Heart right ventricle (tissue), 16 donors: ENCODE results near the gene FCRLA. TPM values are rescaled to one million over a fixed set of nuclear protein-coding genes. Genes with fewer than 3 reads are reported as not detected.
"Not testable (repeated sequence)": the region's sequence is repeated elsewhere in the genome, so short reads cannot be mapped to it uniquely, and the experiment has no call there.

Experiments
- ATAC-seq, 8 donors: fragments of 200-7000 bp; cut with Tn5 transposase; one replicate each; pipeline ENCODE4 v1.9.1; 2020; ENCODE audit warnings: mild to moderate bottlenecking in 8 of 8, moderate library complexity in 8 of 8, moderate number of reproducible peaks in 1 of 8
- DNase-seq, 2 donors: peaks; one replicate each; pipeline ENCODE4 v3.0.0-alpha.2; 2020
- H3K27ac ChIP-seq, 10 donors: fragments of 200-600 bp; sonication (generic) in 2 of 10; one replicate each; pipeline versions ENCODE4 v1.5.0 to v1.8.0; 2020 to 2022; ENCODE audit warnings: mild to moderate bottlenecking in 3 of 10
- H3K27me3 ChIP-seq, 7 donors: fragments of 200-600 bp; one replicate each; pipeline ENCODE4 v1.8.0; 2021 to 2022; ENCODE audit warnings: mild to moderate bottlenecking in 2 of 7
- H3K36me3 ChIP-seq, 9 donors: fragments of 200-600 bp; sonication (generic) in 1 of 9; one replicate each; pipeline versions ENCODE4 v1.5.0 to v1.8.0; 2020 to 2022; ENCODE audit warnings: mild to moderate bottlenecking in 2 of 9
- H3K4me1 ChIP-seq, 9 donors: fragments of 200-600 bp; sonication (generic) in 1 of 9; one replicate each; pipeline versions ENCODE4 v1.5.0 to v1.8.0; 2020 to 2022; ENCODE audit warnings: mild to moderate bottlenecking in 4 of 9
- H3K4me3 ChIP-seq, 10 donors: fragments of 200-600 bp; sonication (generic) in 2 of 10; one replicate each; pipeline versions ENCODE4 v1.5.0 to v1.8.0; 2020 to 2022; ENCODE audit warnings: mild to moderate bottlenecking in 7 of 10, moderate library complexity in 2 of 10
- H3K9me3 ChIP-seq, 11 donors: fragments of 200-600 bp in 10 of 11; sonication (generic) in 2 of 11; one replicate each; pipeline versions ENCODE4 v1.5.0 to v1.8.0; 2013 to 2022; ENCODE audit warnings: mild to moderate bottlenecking in 2 of 11, control low read depth in 1 of 11, moderate library complexity in 1 of 11
- WGBS, 2 donors: extraction: QIAGEN DNeasy Blood & Tissue Kit; methylation state at CpG; one replicate each; pipeline ENCODE4 v1.1.7; 2013; ENCODE audit warnings: inconsistent platforms in 1 of 2; 5-methylcytosine and 5-hydroxymethylcytosine counted together
- intact Hi-C, 10 donors: fragments of 100-400 bp; cut with DNase I; formaldehyde crosslinking; loops; one replicate each; pipeline versions ENCODE4 v1.11.1 to v1.14.2; 2022
- long read RNA-seq, 3 donors: library from polyadenylated mRNA; unstranded; transcript quantifications; one replicate each; pipeline ENCODE4 v2.0.0, GENCODE V29; 2020 to 2021
- polyA plus RNA-seq, 2 donors: library from polyadenylated mRNA; stranded (reverse); fragments of 200-250 nt; gene quantifications; one replicate each; pipeline ENCODE4 v1.2.3, GENCODE V29; 2013
- total RNA-seq, 10 donors: library from RNA; stranded (reverse); fragmentation: NEBNext Ultra II Directional in 3 of 10; extraction: Animal tissue kit (Norgen Biotek cat#: 25700) in 3 of 10; gene quantifications; one replicate each; pipeline versions ENCODE4 v1.2.1 to v1.2.4, GENCODE V29; 2021 to 2023
- TF ChIP-seq, protein P1 (sequence below), 9 donors: fragments of 200-600 bp; sonication (generic) in 2 of 9; IDR thresholded peaks; one replicate each; pipeline versions ENCODE4 v1.5.0 to v1.8.0; 2021 to 2022; ENCODE audit warnings: antibody characterized with exemption in 9 of 9, mild to moderate bottlenecking in 5 of 9, moderate library complexity in 1 of 9
- donor health status: Arrhythmogenic right ventricular cardiomyopathy.
- donor health status: ischemic (EF 13 %, LVEDD 7.1; RV severe dilation, severe dysfunction).
- donor health status: healthy with polysubstance abuse.
- donor health status: DM: no; HTN: yes; CAD: no.
- donor health status: DM: no; HTN: no; CAD: no.
- donor health status: ischemic (EF 25% LVEDD 6.9; RV normal size, moderate dysfunction).
- donor health status: ischemic (EF 25% LVEDD 5.7; RV mildly dilated, moderate dysfunction).
- donor health status: healthy.
- donor health status: DM: yes; HTN: yes; CAD: no.
- donor health status: Ischemic cardiomyopathy.
- donor health status: ischemic (EF 35%, LVEDD 5.7; RV mildly dilated, moderate dysfunction).
- donor health status: nonischemic (EF 11% LVEDD 7.7; RV severe dilation, severe dysfunction).
- donor health status: DM: yes; HTN: yes; CAD: no.
- donor health status: PGD.
- donor health status: ischemic (EF 29% LVEDD 5.4; RV normal size, mild dysfunction).
- donor health status: nonischemic (EF 23%, LVEDD 6.1; RV moderate dilation, normal function).

Gene FCRLA
- under 1 TPM in 4 of 10 donors, not detected in 6; 0.21 to 1.00 (median 0.41) TPM for total RNA-seq
- polyA plus RNA-seq: under 1 TPM; 0.13 to 0.15 TPM
- long read RNA-seq, donor 1: 0 reads
- long read RNA-seq, donor 2: 0 reads
- long read RNA-seq, donor 3: 0 reads

DNA sequence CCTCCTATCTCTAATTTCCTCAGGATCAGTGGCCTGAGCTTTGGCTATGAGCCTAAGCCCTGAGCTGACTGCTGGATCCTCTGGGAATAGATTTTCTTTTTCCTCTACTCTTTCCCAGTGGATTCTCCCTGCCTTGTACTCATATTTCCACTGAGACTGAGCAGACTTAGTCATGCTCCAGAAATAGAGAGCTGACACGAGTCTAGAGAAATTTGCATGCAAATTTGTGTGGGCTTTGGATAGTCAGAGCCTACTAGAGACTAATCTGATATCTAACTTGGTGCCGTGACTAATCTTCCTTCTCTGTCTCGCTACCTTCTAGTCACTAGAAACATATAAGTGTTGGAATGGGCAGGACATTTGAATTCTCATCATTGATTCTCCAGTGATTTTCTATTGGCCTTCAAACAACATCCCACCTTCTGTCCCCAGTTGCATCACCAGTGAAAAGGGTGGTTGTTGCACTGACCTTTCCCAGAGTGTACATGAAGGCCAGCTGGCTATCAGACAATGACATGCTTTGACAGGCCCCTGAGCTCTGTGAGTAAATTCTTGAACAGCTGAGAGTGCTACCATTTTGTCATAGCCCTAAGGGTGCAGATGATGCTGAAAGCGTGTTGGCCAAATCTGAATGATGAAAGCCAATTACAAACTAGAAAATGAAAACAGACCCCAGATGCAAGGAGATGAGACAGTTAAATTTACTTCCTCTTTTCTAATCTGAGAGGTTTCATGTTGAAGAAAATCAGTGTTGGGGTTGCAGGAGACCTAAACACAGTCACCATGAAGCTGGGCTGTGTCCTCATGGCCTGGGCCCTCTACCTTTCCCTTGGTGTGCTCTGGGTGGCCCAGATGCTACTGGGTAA is at the start of gene FCRLA:
TSS of gene FCRLA (plus strand) at position 748 of the 866 bp plus-strand sequence. CDS start at position 784, 36 bp downstream.
- TF ChIP-seq, protein P1, sequence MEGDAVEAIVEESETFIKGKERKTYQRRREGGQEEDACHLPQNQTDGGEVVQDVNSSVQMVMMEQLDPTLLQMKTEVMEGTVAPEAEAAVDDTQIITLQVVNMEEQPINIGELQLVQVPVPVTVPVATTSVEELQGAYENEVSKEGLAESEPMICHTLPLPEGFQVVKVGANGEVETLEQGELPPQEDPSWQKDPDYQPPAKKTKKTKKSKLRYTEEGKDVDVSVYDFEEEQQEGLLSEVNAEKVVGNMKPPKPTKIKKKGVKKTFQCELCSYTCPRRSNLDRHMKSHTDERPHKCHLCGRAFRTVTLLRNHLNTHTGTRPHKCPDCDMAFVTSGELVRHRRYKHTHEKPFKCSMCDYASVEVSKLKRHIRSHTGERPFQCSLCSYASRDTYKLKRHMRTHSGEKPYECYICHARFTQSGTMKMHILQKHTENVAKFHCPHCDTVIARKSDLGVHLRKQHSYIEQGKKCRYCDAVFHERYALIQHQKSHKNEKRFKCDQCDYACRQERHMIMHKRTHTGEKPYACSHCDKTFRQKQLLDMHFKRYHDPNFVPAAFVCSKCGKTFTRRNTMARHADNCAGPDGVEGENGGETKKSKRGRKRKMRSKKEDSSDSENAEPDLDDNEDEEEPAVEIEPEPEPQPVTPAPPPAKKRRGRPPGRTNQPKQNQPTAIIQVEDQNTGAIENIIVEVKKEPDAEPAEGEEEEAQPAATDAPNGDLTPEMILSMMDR (IDR thresholded peaks at IDR 0.05): no peak
- Histone ChIP-seq H3K4me1 (peaks cover 0 to 15% (median 5%) of the 10 kb centered on the region in 9 donors), H3K4me3 (no peak within 1 kb of the TSS), H3K27ac (peak within 1 kb of the TSS in 7 of 10 donors; percentile 1 to 65 (median 42)), H3K9me3 (no peaks in the 10 kb centered on the region), H3K27me3 (peaks cover 0 to 28% (median 0%) of the 10 kb centered on the region in 7 donors), H3K36me3 (no peaks in the 10 kb centered on the region)
- intact Hi-C loops: no loop called here
- ATAC-seq (peak; percentile 74 to 95 (median 92)), DNase-seq (peak in 1 of 2 donors; percentile 54)
- 32 to 36% methylated on average over 4 of the region's 4 CpGs for WGBS, 2 donors

DNA sequence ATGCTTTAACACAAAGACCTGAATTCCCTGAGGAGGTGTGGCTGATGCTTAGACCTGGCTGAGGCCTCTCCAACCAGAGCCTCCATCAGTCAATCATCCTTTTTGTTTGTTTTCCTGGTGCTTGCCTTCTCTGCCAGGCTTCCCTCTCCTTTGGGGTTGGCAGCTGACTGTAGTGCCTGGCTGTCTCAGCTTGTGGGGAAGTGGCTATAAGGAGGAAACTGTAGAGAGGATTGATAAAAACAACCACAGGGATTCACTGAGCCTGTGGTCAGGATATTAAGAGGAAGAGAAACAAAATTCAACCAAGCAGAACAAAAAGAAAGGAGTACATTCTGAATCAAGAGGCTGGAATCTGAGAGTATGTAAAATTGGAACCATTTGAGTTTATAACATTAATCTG is 48.5 kb upstream of the FCRLA start:
- not testable (repeated sequence) for H3K9me3 ChIP-seq, H3K36me3 ChIP-seq, H3K27ac ChIP-seq, DNase-seq, H3K4me3 ChIP-seq, H3K27me3 ChIP-seq, H3K4me1 ChIP-seq
- peak in 2 of 8 donors; percentile 52 to 65 for ATAC-seq
- intact Hi-C loops: loop anchor here in 1 of 10 donors (10.0 kb wide), 1 partner anchor 94 kb away; no protein-coding TSS in a partner anchor

GRCh38 chr1:161661660-161662311 is 45.2 kb upstream of the FCRLA start:
- H3K4me3 ChIP-seq, H3K27ac ChIP-seq, H3K36me3 ChIP-seq, DNase-seq, ATAC-seq, H3K9me3 ChIP-seq, H3K27me3 ChIP-seq, intact Hi-C loops, H3K4me1 ChIP-seq: not testable (repeated sequence)
- 34 to 81% methylated on average over 3 to 4 of the region's 9 CpGs for WGBS, 2 donors

GRCh38 chr1:161662684-161663339 is 44.2 kb upstream of the FCRLA start, which contains the start of gene FCGR2B:
FCGR2B (plus strand) TSS chr1:161663143; CDS start chr1:161663242, 99 bp downstream.
- WGBS, 2 donors: no CpG with 5 or more reads among the region's 4 CpGs
- peak in 6 of 8 donors; percentile 35 to 65 (median 60) for ATAC-seq
- H3K4me3 ChIP-seq: not testable (repeated sequence)

DNA sequence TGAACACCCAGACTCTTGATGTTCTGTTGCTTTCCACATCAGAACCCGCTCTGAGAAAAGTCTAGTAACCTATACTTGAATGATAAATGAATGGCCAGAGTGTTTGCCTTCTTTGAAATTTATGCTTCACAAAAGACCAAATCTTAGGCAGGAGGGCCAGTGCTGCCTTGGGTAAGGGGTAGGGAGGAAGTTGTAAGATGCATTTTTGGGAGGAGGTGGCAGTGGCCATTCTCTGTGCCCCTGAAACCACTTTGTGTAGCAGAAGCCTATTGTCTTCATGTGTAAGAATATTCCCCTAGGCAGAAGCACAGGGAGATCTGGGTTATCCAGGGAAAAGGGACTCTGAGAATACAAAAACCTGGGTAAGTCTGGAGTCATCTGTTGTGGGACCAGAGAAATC is 43.5 kb upstream of the FCRLA start:
- ATAC-seq, H3K27me3 ChIP-seq, intact Hi-C loops, H3K36me3 ChIP-seq, H3K27ac ChIP-seq, H3K4me1 ChIP-seq, H3K4me3 ChIP-seq, DNase-seq, H3K9me3 ChIP-seq: not testable (repeated sequence)
- WGBS, 2 donors: no CpG with 5 or more reads among the region's 1 CpG

More at GRCh38 chr1:161662684-161663339, 44.2 kb upstream of the FCRLA start, which contains the start of gene FCGR2B:
- H3K4me1 ChIP-seq, H3K9me3 ChIP-seq, H3K27ac ChIP-seq, H3K27me3 ChIP-seq, DNase-seq, intact Hi-C loops, H3K36me3 ChIP-seq: not testable (repeated sequence)

GRCh38 chr1:161664689-161665088 is 42.3 kb upstream of the FCRLA start:
- DNase-seq, H3K36me3 ChIP-seq, H3K27ac ChIP-seq, ATAC-seq, H3K9me3 ChIP-seq, H3K4me1 ChIP-seq, H3K27me3 ChIP-seq, intact Hi-C loops, H3K4me3 ChIP-seq: not testable (repeated sequence)
- WGBS, 2 donors: no CpG with 5 or more reads among the region's 4 CpGs

DNA sequence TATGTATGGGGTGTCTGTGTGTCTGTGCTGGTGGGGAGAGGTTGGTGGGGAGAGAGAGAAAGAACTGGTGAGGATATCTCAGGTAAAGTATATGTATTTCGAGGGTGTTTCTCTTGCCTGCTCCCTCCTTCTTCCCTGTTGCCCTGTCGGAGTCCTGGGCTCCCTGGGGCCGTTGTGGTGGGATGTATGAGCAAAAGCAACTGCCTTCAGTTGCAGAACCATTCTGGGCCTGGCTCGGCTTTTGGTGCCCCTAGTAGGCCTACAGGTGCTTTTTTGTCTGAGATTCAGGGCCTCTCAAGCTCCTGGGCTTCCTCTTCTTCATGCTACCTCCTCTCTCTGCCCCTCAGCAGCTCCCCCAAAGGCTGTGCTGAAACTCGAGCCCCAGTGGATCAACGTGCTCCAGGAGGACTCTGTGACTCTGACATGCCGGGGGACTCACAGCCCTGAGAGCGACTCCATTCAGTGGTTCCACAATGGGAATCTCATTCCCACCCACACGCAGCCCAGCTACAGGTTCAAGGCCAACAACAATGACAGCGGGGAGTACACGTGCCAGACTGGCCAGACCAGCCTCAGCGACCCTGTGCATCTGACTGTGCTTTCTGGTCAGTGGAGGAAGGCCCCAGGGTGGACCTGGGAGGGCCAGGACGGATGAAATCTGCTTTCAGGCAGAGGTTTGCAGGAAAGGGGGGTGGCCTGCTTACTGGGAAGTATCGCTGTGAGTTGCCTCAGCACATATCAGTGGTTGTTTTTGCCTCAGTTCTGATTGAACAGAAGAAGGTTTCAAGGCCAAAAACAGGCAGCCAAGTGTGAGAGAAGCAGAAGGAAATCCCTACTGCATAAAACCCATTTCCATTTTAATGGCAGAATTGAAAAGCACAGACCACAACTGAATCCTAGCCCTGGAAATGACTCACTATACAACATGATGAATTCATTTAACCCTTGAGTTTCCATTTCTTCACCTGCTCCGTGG is 35.7 kb upstream of the FCRLA start:
- 62 to 65% methylated on average over 10 to 11 of the region's 15 CpGs for WGBS, 2 donors
- H3K4me1 ChIP-seq, H3K27ac ChIP-seq, H3K36me3 ChIP-seq, H3K27me3 ChIP-seq, H3K9me3 ChIP-seq, DNase-seq, H3K4me3 ChIP-seq, intact Hi-C loops: not testable (repeated sequence)
- ATAC-seq: peak in 1 of 8 donors; percentile 30

GRCh38 chr1:161673437-161673836 is 33.6 kb upstream of the FCRLA start:
- H3K4me1 ChIP-seq, H3K27me3 ChIP-seq, H3K9me3 ChIP-seq, ATAC-seq, DNase-seq, H3K27ac ChIP-seq, H3K36me3 ChIP-seq, H3K4me3 ChIP-seq, intact Hi-C loops: not testable (repeated sequence)
- 90 to 91% methylated on average over 7 of the region's 7 CpGs for WGBS, 2 donors

- intact Hi-C loops, ATAC-seq, H3K27ac ChIP-seq, H3K4me3 ChIP-seq, H3K9me3 ChIP-seq, DNase-seq, H3K4me1 ChIP-seq, H3K27me3 ChIP-seq, H3K36me3 ChIP-seq: not testable (repeated sequence)
- WGBS, 2 donors: 52 to 60% methylated on average over 2 of the region's 3 CpGs
These were observed 32.6 kb upstream of the FCRLA start for GRCh38 chr1:161674447-161674846.
